IPS-20b (cell line): ENCODE measurements around the gene GPR142.

Experiments
- H3K27ac ChIP-seq: one replicate; pipeline ENCODE4 v1.5.1; 2013; ENCODE audit warnings: low read length
- H3K27me3 ChIP-seq: 2 replicates; pipeline ENCODE4 v1.6.1; 2013; ENCODE audit warnings: mild to moderate bottlenecking, low read length, inconsistent platforms; ENCODE audit not compliant: insufficient read depth
- H3K36me3 ChIP-seq: 2 replicates; pipeline ENCODE4 v1.6.1; 2013; ENCODE audit warnings: low read depth, mild to moderate bottlenecking, inconsistent platforms, low read length, moderate library complexity; ENCODE audit not compliant: insufficient read depth
- H3K4me1 ChIP-seq: 2 replicates; pipeline ENCODE4 v1.6.1; 2013; ENCODE audit warnings: mild to moderate bottlenecking, control low read depth, inconsistent platforms, low read length, moderate library complexity; ENCODE audit not compliant: insufficient read depth
- H3K4me3 ChIP-seq: 2 replicates; pipeline ENCODE4 v1.5.1; 2013; ENCODE audit warnings: mild to moderate bottlenecking, low read length, inconsistent platforms
- H3K9ac ChIP-seq: 2 replicates; pipeline ENCODE4 v1.6.1; 2013; ENCODE audit warnings: low read depth, mild to moderate bottlenecking, inconsistent platforms, low read length, moderate library complexity
- H3K9me3 ChIP-seq: 2 replicates; pipeline ENCODE4 v1.6.1; 2013; ENCODE audit warnings: mild to moderate bottlenecking, low read depth, low read length, inconsistent platforms; ENCODE audit not compliant: insufficient read depth

GPR142 gene

DNA sequence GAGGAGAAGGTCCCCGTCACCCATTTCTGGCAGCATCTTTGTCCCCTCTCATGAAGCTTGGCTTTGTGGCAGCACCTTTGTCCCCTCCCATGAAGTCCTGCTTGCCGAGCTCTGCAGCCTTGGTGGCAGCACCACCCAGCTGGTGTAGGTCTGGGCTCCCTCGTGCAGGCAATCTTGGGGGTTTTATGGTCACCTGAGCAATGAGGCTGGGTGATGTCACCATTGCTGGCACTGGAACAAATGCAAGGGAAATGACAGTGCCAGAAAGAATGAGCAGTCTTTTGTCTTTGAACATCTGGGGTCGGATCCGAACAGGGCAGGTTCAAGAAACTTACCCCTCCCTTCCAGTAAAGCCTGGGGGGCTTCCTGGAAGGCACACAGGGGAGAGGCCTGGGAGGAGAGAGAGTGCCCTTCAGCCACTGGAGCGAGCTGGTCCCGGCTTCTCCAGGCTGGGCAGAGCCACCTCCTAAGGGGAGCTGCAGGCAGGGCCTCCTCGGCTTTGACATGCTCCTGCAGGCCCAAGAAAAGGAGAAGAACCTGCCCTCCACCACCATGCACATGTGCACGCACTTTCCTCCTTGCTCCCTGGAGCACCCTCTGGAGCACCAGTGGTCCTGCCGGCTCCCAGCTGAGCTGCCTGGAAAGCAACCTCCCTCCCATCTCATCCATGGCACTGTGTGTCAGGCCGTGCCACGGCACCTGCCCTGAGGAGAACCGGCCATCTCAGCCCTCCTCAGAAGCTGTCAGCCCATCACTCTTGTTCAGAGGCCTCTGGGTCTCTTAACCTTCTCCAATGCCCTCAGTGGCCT lies 21.7 kb upstream of the GPR142 start:
- Histone ChIP-seq H3K27ac (no peak overlapping the region), H3K27me3 (peaks cover 25% of the 10 kb centered on the region), H3K9me3 (no peaks in the 10 kb centered on the region), H3K9ac (no peak overlapping the region), H3K4me1 (no peaks in the 10 kb centered on the region; the same call in 1 of the 2 replicates), H3K36me3 (no peaks in the 10 kb centered on the region), H3K4me3 (no peak overlapping the region)

DNA sequence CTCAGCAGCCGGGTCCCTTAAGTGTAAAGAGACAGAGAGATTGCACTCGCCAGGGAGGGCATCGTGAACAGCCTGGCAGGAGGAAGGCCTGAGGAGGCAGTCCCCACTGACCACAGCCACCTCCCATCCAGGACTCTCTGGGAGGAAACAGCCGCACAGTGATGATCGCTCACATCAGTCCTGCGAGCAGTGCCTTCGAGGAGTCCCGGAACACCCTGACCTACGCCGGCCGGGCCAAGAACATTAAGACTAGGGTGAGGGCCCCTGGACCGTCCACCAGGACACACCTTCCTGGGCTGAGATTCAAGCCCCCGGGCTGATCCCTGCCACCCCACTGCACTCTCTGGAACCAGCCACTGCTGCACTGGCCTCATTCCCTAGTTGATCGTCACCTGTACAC lies 19.7 kb upstream of the GPR142 start:
- H3K9ac ChIP-seq: no peak overlapping the region

DNA sequence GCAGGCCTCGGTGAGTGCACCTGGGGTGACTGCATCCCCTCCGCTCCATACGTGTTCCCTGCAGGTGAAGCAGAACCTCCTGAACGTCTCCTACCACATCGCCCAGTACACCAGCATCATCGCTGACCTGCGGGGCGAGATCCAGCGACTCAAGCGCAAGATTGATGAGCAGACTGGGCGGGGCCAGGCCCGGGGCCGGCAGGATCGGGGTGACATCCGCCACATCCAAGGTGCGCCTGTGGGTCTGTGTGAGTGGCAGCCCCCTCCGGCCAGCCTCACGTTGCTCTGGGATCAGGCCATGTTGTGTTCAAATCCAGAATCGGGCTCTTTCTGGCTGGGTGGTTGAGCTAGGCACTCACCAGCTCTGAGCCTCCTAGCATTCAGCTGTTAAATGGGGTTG lies 18.2 kb upstream of the GPR142 start:
- Histone ChIP-seq H3K36me3 (no peaks in the 10 kb centered on the region), H3K4me3 (no peak overlapping the region), H3K27me3 (peaks cover 60% of the 10 kb centered on the region), H3K9me3 (no peaks in the 10 kb centered on the region), H3K4me1 (no peaks in the 10 kb centered on the region), H3K9ac (no peak overlapping the region), H3K27ac (no peak overlapping the region)

More for the DNA sequence above, 19.7 kb upstream of the GPR142 start:
- no peaks in the 10 kb centered on the region for H3K36me3 ChIP-seq
- no peaks in the 10 kb centered on the region for H3K9me3 ChIP-seq
- H3K27ac ChIP-seq: no peak overlapping the region
- H3K4me1 ChIP-seq: no peaks in the 10 kb centered on the region; the same call in 1 of the 2 replicates
- H3K27me3 ChIP-seq: peaks cover 45% of the 10 kb centered on the region
- no peak overlapping the region for H3K4me3 ChIP-seq

DNA sequence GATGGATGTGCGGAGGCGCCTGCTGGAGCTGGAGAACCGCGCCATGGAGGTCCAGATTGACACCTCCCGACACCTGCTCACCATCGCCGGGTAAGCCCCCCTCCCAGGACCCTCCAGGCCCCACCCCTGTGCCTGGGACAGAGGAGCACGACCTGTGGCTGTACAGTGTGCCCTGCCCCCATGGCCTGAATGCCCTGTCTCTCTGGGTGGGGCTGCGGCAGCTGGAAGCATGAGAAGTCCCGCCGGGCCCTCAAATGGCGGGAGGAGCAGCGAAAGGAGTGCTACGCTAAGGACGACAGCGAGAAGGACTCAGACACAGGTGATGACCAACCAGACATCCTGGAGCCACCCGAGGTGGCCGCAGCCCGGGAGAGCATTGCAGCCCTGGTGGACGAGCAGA lies 16.8 kb upstream of the GPR142 start:
- H3K4me3 ChIP-seq: no peak overlapping the region
- no peak overlapping the region for H3K27ac ChIP-seq
- peaks cover 73% of the 10 kb centered on the region for H3K27me3 ChIP-seq
- no peak overlapping the region for H3K9ac ChIP-seq
- no peaks in the 10 kb centered on the region for H3K4me1 ChIP-seq
- no peaks in the 10 kb centered on the region for H3K36me3 ChIP-seq
- H3K9me3 ChIP-seq: no peaks in the 10 kb centered on the region

DNA sequence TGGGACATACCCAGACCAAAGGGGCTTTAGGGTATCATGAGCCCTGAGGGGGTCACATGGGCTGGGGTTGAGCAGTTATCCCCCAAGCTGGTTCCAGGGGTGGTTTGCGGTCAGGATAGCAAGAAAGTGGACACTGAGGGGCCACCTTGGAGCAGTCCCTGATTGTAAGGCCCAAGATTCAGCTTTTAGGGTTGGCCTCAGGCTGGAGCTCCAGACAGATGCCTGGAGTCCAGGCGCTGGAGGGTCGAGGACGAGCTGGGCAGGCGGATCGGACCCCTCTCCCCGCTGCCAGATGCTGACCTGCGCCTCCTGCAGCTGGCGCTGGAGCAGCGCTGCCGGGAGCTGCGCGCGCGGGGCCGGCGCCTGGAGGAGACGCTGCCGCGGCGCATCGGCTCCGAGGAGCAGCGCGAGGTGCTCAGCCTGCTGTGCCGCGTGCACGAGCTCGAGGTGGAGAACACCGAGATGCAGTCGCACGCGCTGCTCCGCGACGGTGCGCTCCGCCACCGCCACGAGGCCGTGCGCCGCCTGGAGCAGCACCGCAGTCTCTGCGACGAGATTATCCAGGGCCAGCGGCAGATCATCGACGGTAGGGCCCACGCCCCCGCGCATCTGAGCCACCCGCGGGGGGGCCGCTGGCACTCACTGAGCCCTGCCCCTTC lies 15.6 kb upstream of the GPR142 start:
- Histone ChIP-seq H3K36me3 (no peaks in the 10 kb centered on the region), H3K4me3 (peak overlapping the region; percentile 43; the same call in 1 of the 2 replicates), H3K4me1 (no peaks in the 10 kb centered on the region), H3K9me3 (no peaks in the 10 kb centered on the region), H3K27ac (no peak overlapping the region), H3K27me3 (peaks cover 85% of the 10 kb centered on the region), H3K9ac (no peak overlapping the region)

DNA sequence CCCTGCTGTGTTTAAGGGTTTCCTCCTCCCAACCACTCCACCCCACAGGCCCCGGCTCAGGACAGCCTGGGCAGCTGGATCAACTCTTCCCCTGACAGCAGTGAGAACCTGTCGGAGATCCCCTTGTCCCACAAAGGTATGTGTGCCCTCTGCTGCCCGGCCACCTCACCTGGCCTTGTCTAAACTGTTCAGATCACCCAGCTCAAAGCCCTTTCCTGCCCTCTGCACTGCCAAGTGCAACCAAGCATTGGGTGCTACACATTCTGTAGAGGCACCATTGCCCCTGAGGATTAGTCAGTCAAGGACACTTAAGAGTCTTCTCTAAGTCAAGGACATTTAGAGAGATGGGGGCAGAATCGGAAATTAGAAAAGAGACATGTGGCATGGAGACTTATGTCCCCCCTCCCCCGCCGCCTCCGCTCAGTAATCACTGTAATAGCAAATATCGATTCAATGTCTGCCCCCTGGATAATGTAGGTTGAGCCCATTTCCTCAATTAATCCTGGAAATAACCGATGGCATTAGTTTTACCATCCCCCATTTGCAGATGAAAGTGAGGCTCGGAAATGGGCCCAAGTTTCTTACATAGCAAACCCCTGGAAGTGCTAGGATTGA lies 13.8 kb upstream of the GPR142 start:
- no peak overlapping the region for H3K9ac ChIP-seq
- H3K27me3 ChIP-seq: peaks cover 95% of the 10 kb centered on the region
- no peak overlapping the region for H3K27ac ChIP-seq
- H3K9me3 ChIP-seq: no peaks in the 10 kb centered on the region
- no peaks in the 10 kb centered on the region for H3K36me3 ChIP-seq
- no peaks in the 10 kb centered on the region for H3K4me1 ChIP-seq
- H3K4me3 ChIP-seq: no peak overlapping the region

DNA sequence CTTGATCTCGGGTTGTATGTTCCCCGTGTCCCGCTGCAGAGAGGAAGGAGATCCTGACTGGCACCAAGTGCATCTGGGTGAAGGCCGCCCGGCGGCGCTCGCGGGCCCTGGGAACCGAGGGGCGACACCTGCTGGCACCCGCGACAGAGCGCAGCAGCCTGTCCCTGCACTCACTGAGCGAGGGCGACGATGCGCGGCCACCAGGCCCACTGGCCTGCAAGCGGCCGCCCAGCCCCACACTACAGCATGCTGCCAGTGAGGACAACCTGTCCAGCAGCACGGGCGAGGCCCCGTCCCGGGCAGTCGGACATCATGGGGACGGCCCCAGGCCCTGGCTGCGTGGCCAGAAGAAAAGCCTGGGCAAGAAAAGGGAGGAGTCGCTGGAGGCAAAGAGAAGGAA lies 13.2 kb upstream of the GPR142 start:
- Histone ChIP-seq H3K9me3 (no peaks in the 10 kb centered on the region), H3K4me1 (no peaks in the 10 kb centered on the region), H3K4me3 (no peak overlapping the region), H3K36me3 (no peaks in the 10 kb centered on the region), H3K27ac (no peak overlapping the region), H3K27me3 (peaks cover 94% of the 10 kb centered on the region), H3K9ac (no peak overlapping the region)

DNA sequence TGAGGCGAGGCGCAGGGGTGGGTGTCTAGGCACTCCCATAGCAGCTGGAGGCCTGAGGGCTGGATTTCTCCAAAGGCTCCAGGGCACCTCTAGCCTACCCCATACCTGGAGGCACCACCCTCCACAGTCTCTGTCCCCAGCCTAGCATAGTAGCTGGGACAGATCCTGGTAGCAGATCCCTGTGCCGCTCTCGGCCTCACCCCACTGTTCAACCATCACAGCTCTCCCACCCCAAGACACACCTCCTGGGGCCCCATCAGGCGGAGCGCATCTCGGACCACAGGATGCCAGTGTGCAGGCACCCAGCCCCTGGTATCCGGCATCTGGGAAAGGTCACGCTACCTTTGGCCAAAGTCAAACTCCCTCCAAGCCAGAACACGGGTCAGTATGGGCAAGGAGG lies 12.7 kb upstream of the GPR142 start:
- Histone ChIP-seq H3K27me3 (peaks cover 91% of the 10 kb centered on the region), H3K4me1 (no peaks in the 10 kb centered on the region), H3K9ac (no peak overlapping the region), H3K36me3 (no peaks in the 10 kb centered on the region), H3K27ac (no peak overlapping the region), H3K9me3 (no peaks in the 10 kb centered on the region), H3K4me3 (no peak overlapping the region)

DNA sequence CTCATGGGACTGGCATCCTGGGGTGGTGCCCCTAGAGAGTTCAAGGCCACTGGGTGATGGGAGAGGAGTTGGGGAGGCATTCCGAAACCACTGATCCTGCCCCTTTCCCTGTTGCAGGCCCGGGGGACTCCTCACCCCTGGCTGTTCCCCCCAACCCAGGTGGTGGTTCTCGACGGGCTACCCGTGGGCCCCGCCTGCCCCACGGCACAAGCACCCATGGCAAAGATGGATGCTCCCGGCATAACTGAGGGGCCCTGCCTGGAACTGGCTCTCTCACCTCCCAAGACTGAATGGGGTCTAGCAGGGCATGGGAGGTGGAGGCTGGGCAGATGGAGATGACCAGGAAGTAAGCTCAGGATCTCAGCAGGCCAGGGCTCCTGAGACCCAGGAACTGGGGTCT lies 12.2 kb upstream of the GPR142 start:
- H3K9ac ChIP-seq: no peak overlapping the region
- H3K4me1 ChIP-seq: no peaks in the 10 kb centered on the region
- no peak overlapping the region for H3K4me3 ChIP-seq
- no peaks in the 10 kb centered on the region for H3K9me3 ChIP-seq
- H3K36me3 ChIP-seq: no peaks in the 10 kb centered on the region
- H3K27ac ChIP-seq: no peak overlapping the region
- H3K27me3 ChIP-seq: peaks cover 90% of the 10 kb centered on the region

DNA sequence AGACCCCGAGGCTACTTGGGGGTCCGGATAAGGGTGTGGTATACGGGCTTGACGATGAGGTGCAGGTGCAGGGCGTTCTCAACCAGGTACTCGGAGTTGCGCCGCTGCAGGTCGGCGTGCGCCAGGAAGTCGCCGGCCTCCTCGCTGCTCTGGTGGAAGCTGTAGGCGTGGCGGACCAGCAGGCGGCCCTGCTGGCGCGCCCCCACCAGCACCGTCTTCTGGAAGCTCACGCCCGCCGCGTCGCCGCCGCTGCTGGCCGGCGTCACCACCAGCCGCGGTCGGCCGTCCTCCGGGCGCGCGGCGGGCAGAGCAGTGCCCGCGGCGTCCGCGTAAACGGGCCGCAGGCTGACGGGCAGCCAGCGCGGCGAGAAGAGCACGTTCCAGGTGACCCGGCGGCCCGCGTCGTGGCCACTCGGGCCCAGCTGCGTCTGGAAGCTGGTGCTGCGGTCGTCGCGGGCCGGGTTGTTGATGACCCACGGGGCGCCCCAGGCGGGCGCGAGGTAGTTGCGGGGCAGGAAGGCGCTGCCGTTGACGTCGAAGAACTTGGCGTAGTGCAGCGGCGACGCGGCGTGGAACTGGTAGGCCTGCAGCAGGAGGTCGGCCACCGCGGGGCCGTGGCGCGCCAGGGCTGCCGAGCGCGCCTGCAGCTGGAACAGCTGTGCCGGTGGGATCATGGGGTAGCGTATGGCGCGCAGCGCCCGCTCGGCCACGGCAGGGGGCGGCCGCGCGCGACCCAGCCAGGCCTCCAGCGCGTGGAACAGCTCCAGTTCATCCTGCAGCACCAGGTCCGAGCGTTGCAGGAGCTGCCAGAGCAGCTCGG lies 10.4 kb upstream of the GPR142 start:
- Histone ChIP-seq H3K9me3 (no peaks in the 10 kb centered on the region), H3K9ac (no peak overlapping the region), H3K27me3 (peaks cover 72% of the 10 kb centered on the region), H3K4me3 (peak overlapping the region; percentile 31; the same call in 1 of the 2 replicates), H3K27ac (no peak overlapping the region), H3K36me3 (no peaks in the 10 kb centered on the region), H3K4me1 (peaks cover under 1% of the 10 kb centered on the region; the same call in 1 of the 2 replicates)

DNA sequence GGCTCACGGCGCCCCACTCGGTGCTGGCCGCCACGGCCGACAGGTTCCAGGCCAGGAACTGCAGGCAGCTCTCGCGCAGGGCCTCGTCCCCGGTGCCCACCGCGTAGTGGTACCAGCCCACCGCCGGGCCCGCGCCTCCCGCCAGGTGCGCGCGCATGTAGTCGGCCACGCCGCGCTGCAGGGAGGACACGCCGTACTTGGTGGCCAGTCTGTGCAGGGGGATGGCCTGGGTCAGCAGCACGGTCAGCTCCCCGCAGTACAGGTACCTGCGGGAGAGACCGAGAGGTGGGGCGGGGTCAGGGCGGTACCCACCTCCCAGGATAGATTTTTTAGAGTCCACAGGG lies 9.9 kb upstream of the GPR142 start:
- Histone ChIP-seq H3K4me1 (peaks cover 6% of the 10 kb centered on the region; the same call in 1 of the 2 replicates), H3K9ac (no peak overlapping the region), H3K27ac (no peak overlapping the region), H3K36me3 (no peaks in the 10 kb centered on the region), H3K4me3 (peak overlapping the region; percentile 31; the same call in 1 of the 2 replicates), H3K27me3 (peaks cover 66% of the 10 kb centered on the region), H3K9me3 (no peaks in the 10 kb centered on the region)
